K562 (cell line): ENCODE data around the gene EXOC3L2. TPM values are rescaled to one million over a fixed set of nuclear protein-coding genes. Genes with fewer than 3 reads are reported as not detected.

Experiments
- DACH1 ChIP-seq: fragments of 450-650 bp; IDR thresholded peaks from 2 replicates; pipeline ENCODE4 v1.6.1; 2018; ENCODE audit not compliant: partially characterized antibody
- JUND ChIP-seq, 2 experiments: IDR thresholded peaks; 2 replicates in 1 of 2; 3 replicates in 1 of 2; pipeline ENCODE4 v1.6.1; 2011; ENCODE audit warnings: borderline replicate concordance in 2 of 2, low read depth in 2 of 2, low read length in 2 of 2, improper control_type of control experiment in 1 of 2, missing biosample characterization in 1 of 2, missing genetic modification characterization in 1 of 2, missing genetic modification reagents in 1 of 2
- REST ChIP-seq, 2 experiments: fragments of 450-650 bp; formaldehyde crosslinking in 1 of 2; IDR thresholded peaks; 2 replicates each; pipeline versions ENCODE4 v1.4.0 to v1.6.1; 2014 to 2020; ENCODE audit warnings: mild to moderate bottlenecking in 2 of 2, borderline replicate concordance in 1 of 2, low read depth in 1 of 2
- polyA plus RNA-seq, 8 experiments: library from polyadenylated mRNA; depleted of rRNA in 4 of 8; stranded (reverse) in 5 of 8; unstranded in 3 of 8; fragments of >200 nt; fragmentation: Nextera tagmentation in 2 of 8; fragmentation: Illumina TruSeq in 1 of 8; extraction: Ambion mirVana in 2 of 8; extraction: Trizol in 1 of 8; gene quantifications; 2 replicates each; pipeline versions ENCODE4 v1.2.1 to v1.2.3, GENCODE V29; 2011 to 2014; ENCODE audit warnings: inconsistent platforms in 1 of 8, missing spikeins in 1 of 8
- total RNA-seq, 7 experiments: library from RNA; depleted of rRNA in 6 of 7; stranded (reverse); fragments of >200 nt in 6 of 7; fragmentation: Illumina TruSeq in 2 of 7; extraction: Trizol in 2 of 7; gene quantifications; 2 replicates each; pipeline versions ENCODE4 v1.2.1 to v1.2.3, GENCODE V29; 2011 to 2021; ENCODE audit warnings: low replicate concordance in 1 of 7
- TF ChIP-seq, protein P1 (sequence below), 3 experiments: IDR thresholded peaks in 2 of 3; conservative IDR thresholded peaks in 1 of 3; 2 replicates each; pipeline ENCODE4 v1.5.1; 2011 to 2012; ENCODE audit warnings: low read length in 3 of 3, mild to moderate bottlenecking in 3 of 3, control low read depth in 2 of 3, improper control_type of control experiment in 1 of 3, inconsistent platforms in 1 of 3, low read depth in 1 of 3, mixed read lengths in 1 of 3, moderate library complexity in 1 of 3; ENCODE audit not compliant: insufficient read depth in 2 of 3
- TF ChIP-seq, protein P2 (sequence below): sonication (generic); formaldehyde crosslinking; IDR thresholded peaks from 2 replicates; pipeline ENCODE4 v1.8.1; 2022; ENCODE audit warnings: missing genetic modification reagents

EXOC3L2 gene
- total and polyA plus RNA-seq, 9 of the 15 experiments (the other 6 are each of a cell fraction or from before 2014, with no cell fraction given), result 0.31 to 19.0 (median 2.4) TPM

GRCh38 chr19:45200568-45200967 lies 44.6 kb downstream of the EXOC3L2 start (continued):
- TF ChIP-seq, protein P1, sequence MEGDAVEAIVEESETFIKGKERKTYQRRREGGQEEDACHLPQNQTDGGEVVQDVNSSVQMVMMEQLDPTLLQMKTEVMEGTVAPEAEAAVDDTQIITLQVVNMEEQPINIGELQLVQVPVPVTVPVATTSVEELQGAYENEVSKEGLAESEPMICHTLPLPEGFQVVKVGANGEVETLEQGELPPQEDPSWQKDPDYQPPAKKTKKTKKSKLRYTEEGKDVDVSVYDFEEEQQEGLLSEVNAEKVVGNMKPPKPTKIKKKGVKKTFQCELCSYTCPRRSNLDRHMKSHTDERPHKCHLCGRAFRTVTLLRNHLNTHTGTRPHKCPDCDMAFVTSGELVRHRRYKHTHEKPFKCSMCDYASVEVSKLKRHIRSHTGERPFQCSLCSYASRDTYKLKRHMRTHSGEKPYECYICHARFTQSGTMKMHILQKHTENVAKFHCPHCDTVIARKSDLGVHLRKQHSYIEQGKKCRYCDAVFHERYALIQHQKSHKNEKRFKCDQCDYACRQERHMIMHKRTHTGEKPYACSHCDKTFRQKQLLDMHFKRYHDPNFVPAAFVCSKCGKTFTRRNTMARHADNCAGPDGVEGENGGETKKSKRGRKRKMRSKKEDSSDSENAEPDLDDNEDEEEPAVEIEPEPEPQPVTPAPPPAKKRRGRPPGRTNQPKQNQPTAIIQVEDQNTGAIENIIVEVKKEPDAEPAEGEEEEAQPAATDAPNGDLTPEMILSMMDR (IDR thresholded peaks at IDR 0.05 in 2 of 3, conservative IDR thresholded peaks at IDR 0.05 in 1 of 3; ENCODE audit: insufficient read depth in 2 of 3, low read depth in 1 of 3, low read length in 3 of 3), result peak; percentile 61 to 83 (median 71)
- TF ChIP-seq REST (IDR thresholded peaks at IDR 0.05; ENCODE audit: borderline replicate concordance) (peak; percentile 88), REST (CRISPR knock-in tag; IDR thresholded peaks at IDR 0.05; ENCODE audit: low read depth) (no peak), JUND (IDR thresholded peaks at IDR 0.05; ENCODE audit: borderline replicate concordance, low read depth, low read length) (0 out of 2 replicates have a peak, but pooled peaks have one; percentile 10), JUND (tag; IDR thresholded peaks at IDR 0.05; ENCODE audit: borderline replicate concordance, low read depth, low read length) (no peak), DACH1 (peak; percentile 59)
- TF ChIP-seq, protein P2, sequence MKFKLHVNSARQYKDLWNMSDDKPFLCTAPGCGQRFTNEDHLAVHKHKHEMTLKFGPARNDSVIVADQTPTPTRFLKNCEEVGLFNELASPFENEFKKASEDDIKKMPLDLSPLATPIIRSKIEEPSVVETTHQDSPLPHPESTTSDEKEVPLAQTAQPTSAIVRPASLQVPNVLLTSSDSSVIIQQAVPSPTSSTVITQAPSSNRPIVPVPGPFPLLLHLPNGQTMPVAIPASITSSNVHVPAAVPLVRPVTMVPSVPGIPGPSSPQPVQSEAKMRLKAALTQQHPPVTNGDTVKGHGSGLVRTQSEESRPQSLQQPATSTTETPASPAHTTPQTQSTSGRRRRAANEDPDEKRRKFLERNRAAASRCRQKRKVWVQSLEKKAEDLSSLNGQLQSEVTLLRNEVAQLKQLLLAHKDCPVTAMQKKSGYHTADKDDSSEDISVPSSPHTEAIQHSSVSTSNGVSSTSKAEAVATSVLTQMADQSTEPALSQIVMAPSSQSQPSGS (CRISPR knock-in tag), result no peak
